Peyer's patch (tissue), 4 donors: ENCODE results near the gene BLOC1S5. TPM values are rescaled to one million over a fixed set of nuclear protein-coding genes. Genes with fewer than 3 reads are reported as not detected.

Source experiments
- DNase-seq, 3 donors: peaks; one replicate each; pipeline ENCODE4 v3.0.0-alpha.2; 2017 to 2019
- H3K27ac ChIP-seq, 4 donors: fragments of 200-600 bp; sonication (generic); one replicate each; pipeline ENCODE4 v1.5.1; 2016 to 2019
- H3K27me3 ChIP-seq, 2 donors: fragments of 200-600 bp; sonication (generic); one replicate each; pipeline ENCODE4 v1.5.1; 2019
- H3K36me3 ChIP-seq, 3 donors: fragments of 200-600 bp; sonication (generic); one replicate each; pipeline ENCODE4 v1.5.1; 2016 to 2019
- H3K4me1 ChIP-seq, 4 donors: fragments of 200-600 bp; sonication (generic); one replicate each; pipeline ENCODE4 v1.5.1; 2016 to 2019
- H3K4me3 ChIP-seq, 4 donors: fragments of 200-600 bp; sonication (generic); 1 replicate in 3 of 4; 2 replicates in 1 of 4; pipeline ENCODE4 v1.5.1; 2016 to 2019; ENCODE audit warnings: mild to moderate bottlenecking in 1 of 4
- H3K9me3 ChIP-seq, 4 donors: fragments of 200-600 bp; sonication (generic); one replicate each; pipeline ENCODE4 v1.5.1; 2016 to 2019; ENCODE audit warnings: mild to moderate bottlenecking in 1 of 4
- POLR2A ChIP-seq, 2 donors: fragments of 450-650 bp; IDR thresholded peaks; one replicate each; pipeline ENCODE4 v1.5.1; 2017; ENCODE audit warnings: antibody characterized with exemption in 2 of 2, mild to moderate bottlenecking in 2 of 2, moderate library complexity in 2 of 2
- total RNA-seq, 4 donors: library from RNA; depleted of rRNA; stranded (reverse); fragments of >200 nt; gene quantifications; one replicate each; pipeline ENCODE4 v1.1.0, GENCODE V29; 2016
- TF ChIP-seq, protein P1 (sequence below), 6 experiments: fragments of 450-650 bp in 4 of 6; fragments of 200-600 bp in 2 of 6; sonication (generic) in 1 of 6; IDR thresholded peaks; one replicate each; pipeline ENCODE4 v1.5.1; 2017 to 2019; ENCODE audit warnings: antibody characterized with exemption in 6 of 6, mild to moderate bottlenecking in 3 of 6, moderate library complexity in 1 of 6

BLOC1S5 gene
- total RNA-seq, 4 donors from 2014 or later, result 4.6 to 11.6 (median 8.7) TPM

DNA sequence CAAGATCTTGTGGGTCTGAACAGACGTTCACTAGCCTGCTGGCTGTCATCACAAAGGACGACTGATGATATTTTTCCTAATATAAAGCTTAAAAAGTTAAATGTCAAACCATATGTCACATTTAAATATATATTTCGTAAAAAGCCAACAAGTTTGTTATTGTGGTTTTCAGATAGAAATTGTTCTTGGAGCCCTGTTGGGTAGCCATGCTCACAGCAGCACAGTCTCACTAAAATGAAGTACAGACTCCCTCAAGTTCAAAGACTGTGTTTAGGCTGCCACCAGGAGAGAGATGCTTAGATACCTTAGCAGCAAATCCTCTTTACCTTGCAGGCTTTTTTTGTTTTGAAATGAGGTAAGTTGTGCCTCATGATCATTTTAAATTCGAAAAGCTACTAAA lies 20.4 kb upstream of the BLOC1S5 start:
- Histone ChIP-seq H3K36me3 (peaks cover 0 to 16% (median 0%) of the 10 kb centered on the region in 3 donors), H3K4me3 (no peak overlapping the region), H3K9me3 (no peaks in the 10 kb centered on the region), H3K27ac (no peak overlapping the region), H3K4me1 (no peaks in the 10 kb centered on the region), H3K27me3 (no peaks in the 10 kb centered on the region)
- DNase-seq, result no peak
- TF ChIP-seq, protein P1, sequence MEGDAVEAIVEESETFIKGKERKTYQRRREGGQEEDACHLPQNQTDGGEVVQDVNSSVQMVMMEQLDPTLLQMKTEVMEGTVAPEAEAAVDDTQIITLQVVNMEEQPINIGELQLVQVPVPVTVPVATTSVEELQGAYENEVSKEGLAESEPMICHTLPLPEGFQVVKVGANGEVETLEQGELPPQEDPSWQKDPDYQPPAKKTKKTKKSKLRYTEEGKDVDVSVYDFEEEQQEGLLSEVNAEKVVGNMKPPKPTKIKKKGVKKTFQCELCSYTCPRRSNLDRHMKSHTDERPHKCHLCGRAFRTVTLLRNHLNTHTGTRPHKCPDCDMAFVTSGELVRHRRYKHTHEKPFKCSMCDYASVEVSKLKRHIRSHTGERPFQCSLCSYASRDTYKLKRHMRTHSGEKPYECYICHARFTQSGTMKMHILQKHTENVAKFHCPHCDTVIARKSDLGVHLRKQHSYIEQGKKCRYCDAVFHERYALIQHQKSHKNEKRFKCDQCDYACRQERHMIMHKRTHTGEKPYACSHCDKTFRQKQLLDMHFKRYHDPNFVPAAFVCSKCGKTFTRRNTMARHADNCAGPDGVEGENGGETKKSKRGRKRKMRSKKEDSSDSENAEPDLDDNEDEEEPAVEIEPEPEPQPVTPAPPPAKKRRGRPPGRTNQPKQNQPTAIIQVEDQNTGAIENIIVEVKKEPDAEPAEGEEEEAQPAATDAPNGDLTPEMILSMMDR (IDR thresholded peaks at IDR 0.05), result no peak
- no peak for TF ChIP-seq POLR2A (IDR thresholded peaks at IDR 0.05)

DNA sequence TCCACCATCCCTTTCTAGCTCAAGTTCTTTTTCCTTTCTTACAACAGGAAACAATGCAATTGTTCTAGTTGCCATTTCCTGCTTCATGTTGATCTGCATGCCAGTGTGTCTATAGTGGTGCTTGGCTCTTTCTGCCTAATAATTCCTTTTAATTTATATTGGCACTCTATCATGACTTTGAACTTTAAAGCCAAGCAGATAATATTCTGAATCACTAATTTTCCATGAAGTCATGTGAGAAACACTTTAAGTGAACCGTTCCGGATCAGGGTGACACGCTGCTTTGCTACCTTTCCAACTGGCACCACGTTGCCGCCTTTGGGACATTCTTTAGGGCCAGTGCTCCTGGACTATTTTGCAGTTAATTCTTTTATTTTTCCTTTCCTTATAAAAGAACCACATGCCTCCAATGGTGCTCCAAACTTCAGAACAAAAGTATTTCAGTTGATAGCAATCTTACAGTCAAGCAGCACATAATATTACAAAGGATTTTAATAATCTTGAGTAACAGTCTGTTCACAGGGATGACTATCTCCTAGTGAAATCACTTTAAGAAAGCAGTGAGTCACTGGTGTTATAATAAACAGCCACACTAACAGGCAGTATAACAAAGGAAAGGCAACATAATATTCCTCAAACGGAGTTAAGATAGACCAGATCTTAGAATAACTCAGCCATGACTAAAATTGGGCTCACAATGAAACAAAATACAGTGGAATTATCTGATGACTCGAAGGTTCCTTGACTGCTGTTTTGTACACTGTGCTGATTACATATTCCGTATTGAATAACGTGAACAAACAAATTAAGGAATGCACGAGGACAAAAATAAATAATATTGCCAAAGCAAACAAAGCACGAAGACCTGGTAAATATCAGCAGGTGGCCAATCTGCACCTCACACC lies 19.0 kb upstream of the BLOC1S5 start:
- H3K36me3 ChIP-seq, result peaks cover 0 to 5% (median 0%) of the 10 kb centered on the region in 3 donors
- no peak overlapping the region for H3K27ac ChIP-seq
- TF ChIP-seq POLR2A (IDR thresholded peaks at IDR 0.05), result no peak
- TF ChIP-seq, protein P1 (IDR thresholded peaks at IDR 0.05), result no peak
- H3K4me3 ChIP-seq, result no peak overlapping the region
- H3K4me1 ChIP-seq, result no peaks in the 10 kb centered on the region
- H3K27me3 ChIP-seq, result no peaks in the 10 kb centered on the region
- no peak for DNase-seq
- H3K9me3 ChIP-seq, result no peaks in the 10 kb centered on the region

DNA sequence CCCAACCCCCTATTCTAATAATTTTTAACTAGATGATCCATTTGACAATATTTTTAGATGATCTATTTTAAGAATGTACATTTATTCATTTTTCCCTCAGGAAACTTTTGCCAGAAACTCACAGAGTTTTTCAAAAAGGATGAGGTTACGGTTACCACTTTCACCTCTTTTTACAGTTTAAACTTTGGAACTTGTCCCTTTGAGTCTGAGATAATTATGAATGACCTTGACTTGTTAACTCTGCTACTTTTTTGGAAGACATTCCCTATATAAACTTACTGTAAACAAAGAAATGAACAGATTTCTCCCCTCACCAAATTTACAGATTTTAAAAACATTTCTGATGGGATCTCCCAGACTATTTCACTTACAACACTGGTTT lies 18.4 kb upstream of the BLOC1S5 start:
- H3K4me1 ChIP-seq, result no peaks in the 10 kb centered on the region
- peaks cover 0 to 5% (median 0%) of the 10 kb centered on the region in 3 donors for H3K36me3 ChIP-seq
- H3K27ac ChIP-seq, result no peak overlapping the region
- no peak overlapping the region for H3K4me3 ChIP-seq
- H3K27me3 ChIP-seq, result no peaks in the 10 kb centered on the region
- TF ChIP-seq POLR2A (IDR thresholded peaks at IDR 0.05), result no peak
- TF ChIP-seq, protein P1 (IDR thresholded peaks at IDR 0.05), result no peak
- H3K9me3 ChIP-seq, result no peaks in the 10 kb centered on the region
- no peak for DNase-seq

GRCh38 chr6:8080362-8081151 lies 16.4 kb upstream of the BLOC1S5 start:
- no peak for TF ChIP-seq POLR2A (IDR thresholded peaks at IDR 0.05)
- TF ChIP-seq, protein P1 (IDR thresholded peaks at IDR 0.05), result no peak
- no peaks in the 10 kb centered on the region for H3K9me3 ChIP-seq
- no peaks in the 10 kb centered on the region for H3K27me3 ChIP-seq
- H3K4me3 ChIP-seq, result no peak overlapping the region
- H3K4me1 ChIP-seq, result no peaks in the 10 kb centered on the region
- DNase-seq, result no peak
- no peak overlapping the region for H3K27ac ChIP-seq
- H3K36me3 ChIP-seq, result no peaks in the 10 kb centered on the region

DNA sequence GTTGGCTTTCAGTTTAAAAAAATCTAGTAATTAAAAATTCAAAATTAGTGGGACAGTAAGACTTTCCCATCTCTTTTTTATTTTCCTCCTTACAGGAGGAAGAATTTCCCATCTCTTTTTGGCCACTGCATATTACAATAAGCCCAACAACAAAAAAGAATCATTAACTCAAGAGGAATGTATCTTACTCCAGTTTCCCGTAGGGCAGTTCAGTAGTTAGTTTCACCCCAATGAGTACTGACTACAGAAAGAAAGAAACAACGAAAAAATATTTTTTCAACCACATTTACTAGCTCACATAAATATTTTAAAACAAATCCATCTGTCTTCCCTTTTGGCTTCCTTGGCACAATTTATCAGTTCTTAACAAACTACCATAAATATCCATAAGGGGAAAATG lies 14.9 kb upstream of the BLOC1S5 start:
- H3K27me3 ChIP-seq, result no peaks in the 10 kb centered on the region
- H3K4me3 ChIP-seq, result no peak overlapping the region
- H3K9me3 ChIP-seq, result no peaks in the 10 kb centered on the region
- TF ChIP-seq, protein P1 (IDR thresholded peaks at IDR 0.05), result no peak
- no peak for TF ChIP-seq POLR2A (IDR thresholded peaks at IDR 0.05)
- no peak for DNase-seq
- no peaks in the 10 kb centered on the region for H3K4me1 ChIP-seq
- no peaks in the 10 kb centered on the region for H3K36me3 ChIP-seq
- no peak overlapping the region for H3K27ac ChIP-seq
